SK-N-SH (cell line): ENCODE measurements around the gene CES5A. TPM values are rescaled to one million over a fixed set of nuclear protein-coding genes. Genes with fewer than 3 reads are reported as not detected.

Experiments used
- CTCF ChIA-PET: fragments of 300-600, 350-600 bp; formaldehyde crosslinking; extraction: SDS; loops from one replicate; lab custom pipeline; 2021; lab: Yijun Ruan, JAX
- POLR2A ChIA-PET: fragments of 350-600 bp; sonication (Branson Sonifier 250); formaldehyde crosslinking; extraction: SDS; loops from one replicate; lab custom pipeline; 2020; ENCODE audit warnings: antibody characterized with exemption, inconsistent platforms; lab: Yijun Ruan, JAX
- DNase-seq: peaks from one replicate; pipeline ENCODE4 v3.0.0; 2012
- H2AFZ ChIP-seq: fragments of 200-600 bp; sonication (generic); 2 replicates; pipeline ENCODE4 v1.8.1; 2016; ENCODE audit warnings: antibody characterized with exemption, mild to moderate bottlenecking, low read depth
- H3F3A ChIP-seq: fragments of 200-600 bp; sonication (generic); replicated peaks from 2 replicates; pipeline ENCODE3; 2016; ENCODE audit warnings: antibody characterized with exemption, mild to moderate bottlenecking; ENCODE audit not compliant: insufficient read depth
- H3K27ac ChIP-seq, 2 experiments: fragments of 200-500 bp in 1 of 2; fragments of 200-600 bp in 1 of 2; sonication (Bioruptor generic) in 1 of 2; sonication (generic), shearing (Covaris generic) in 1 of 2; 2 replicates each; pipeline versions ENCODE4 v1.5.1 to v1.6.1; 2014 to 2016; ENCODE audit warnings: low read depth in 2 of 2, inconsistent platforms in 1 of 2, low read length in 1 of 2, mild to moderate bottlenecking in 1 of 2, mixed read lengths in 1 of 2
- H3K27me3 ChIP-seq: fragments of 200-600 bp; sonication (generic), shearing (Covaris generic); 2 replicates; pipeline ENCODE4 v1.6.1; 2016; ENCODE audit warnings: mixed run types; ENCODE audit not compliant: insufficient read depth
- H3K36me3 ChIP-seq, 2 experiments: fragments of 200-500 bp in 1 of 2; fragments of 200-600 bp in 1 of 2; sonication (Bioruptor generic) in 1 of 2; sonication (generic) in 1 of 2; replicated peaks in 1 of 2; 2 replicates each; pipeline versions ENCODE3 to v1.5.1; 2014 to 2016; ENCODE audit warnings: low read length in 1 of 2, mild to moderate bottlenecking in 1 of 2; ENCODE audit not compliant: insufficient read depth in 2 of 2, control insufficient read depth in 1 of 2
- H3K4me1 ChIP-seq, 2 experiments: fragments of 200-500 bp in 1 of 2; fragments of 200-600 bp in 1 of 2; sonication (Bioruptor generic) in 1 of 2; sonication (generic), shearing (Covaris generic) in 1 of 2; 2 replicates each; pipeline versions ENCODE4 v1.5.1 to v1.6.1; 2014 to 2016; ENCODE audit warnings: low read depth in 1 of 2, low read length in 1 of 2, mixed run types in 1 of 2; ENCODE audit not compliant: insufficient read depth in 2 of 2, control insufficient read depth in 1 of 2
- H3K4me2 ChIP-seq: fragments of 200-600 bp; sonication (generic), shearing (Covaris generic); 2 replicates; pipeline ENCODE4 v1.6.1; 2017; ENCODE audit warnings: mixed run types
- H3K4me3 ChIP-seq, 2 experiments: fragments of 200-500 bp in 1 of 2; fragments of 200-600 bp in 1 of 2; sonication (Bioruptor generic) in 1 of 2; sonication (generic), shearing (Covaris generic) in 1 of 2; 2 replicates each; pipeline versions ENCODE4 v1.5.1 to v1.8.1; 2014 to 2016; ENCODE audit warnings: low read depth in 2 of 2, inconsistent platforms in 1 of 2, low read length in 1 of 2, mild to moderate bottlenecking in 1 of 2, mixed read lengths in 1 of 2, moderate library complexity in 1 of 2
- H3K79me2 ChIP-seq: fragments of 200-600 bp; sonication (generic); 2 replicates; pipeline ENCODE4 v1.8.1; 2017; ENCODE audit warnings: mild to moderate bottlenecking; ENCODE audit not compliant: insufficient read depth
- H3K9ac ChIP-seq: fragments of 200-600 bp; sonication (generic); 2 replicates; pipeline ENCODE4 v1.6.1; 2017; ENCODE audit warnings: mixed run types
- H3K9me2 ChIP-seq: fragments of 200-600 bp; sonication (generic); 2 replicates; pipeline ENCODE4 v1.6.1; 2017; ENCODE audit warnings: mixed run types
- H3K9me3 ChIP-seq: fragments of 200-600 bp; sonication (generic); 2 replicates; pipeline ENCODE4 v1.6.1; 2017; ENCODE audit warnings: mixed run types, mild to moderate bottlenecking, moderate library complexity
- H4K20me1 ChIP-seq: fragments of 200-600 bp; sonication (generic); 2 replicates; pipeline ENCODE4 v1.6.1; 2017; ENCODE audit warnings: mild to moderate bottlenecking, mixed run types; ENCODE audit not compliant: insufficient read depth
- CHD2 ChIP-seq: fragments of 150-350 bp; IDR thresholded peaks from 2 replicates; pipeline ENCODE4 v1.6.1; 2018; ENCODE audit warnings: low read length; ENCODE audit not compliant: partially characterized antibody
- ELF1 ChIP-seq: IDR thresholded peaks from 2 replicates; pipeline ENCODE4 v1.4.0; 2012
- EP300 ChIP-seq, 2 experiments: IDR thresholded peaks; 2 replicates each; pipeline versions ENCODE4 v1.4.0 to v1.6.1; 2012; ENCODE audit warnings: borderline replicate concordance in 1 of 2, low read depth in 1 of 2, low read length in 1 of 2
- EZH2phosphoT487 ChIP-seq: fragments of 200-600 bp; sonication (generic); IDR thresholded peaks from 2 replicates; pipeline ENCODE4 v1.6.1; 2017; ENCODE audit warnings: low read depth, mixed run types, mild to moderate bottlenecking, antibody characterized with exemption, moderate library complexity, borderline replicate concordance
- FOXM1 ChIP-seq: IDR thresholded peaks from 2 replicates; pipeline ENCODE4 v1.4.0; 2012; ENCODE audit warnings: low read depth, mild to moderate bottlenecking
- IRF3 ChIP-seq: fragments of 150-350 bp; IDR thresholded peaks from 2 replicates; pipeline ENCODE4 v1.6.1; 2016; ENCODE audit warnings: mild to moderate bottlenecking, low read depth, low read length
- JUND ChIP-seq: IDR thresholded peaks from 2 replicates; pipeline ENCODE4 v1.4.0; 2012
- MXI1 ChIP-seq: IDR thresholded peaks from 2 replicates; pipeline ENCODE4 v1.6.1; 2012; ENCODE audit warnings: mild to moderate bottlenecking, low read depth, low read length, improper control_type of control experiment
- NFIC ChIP-seq: IDR thresholded peaks from 2 replicates; pipeline ENCODE4 v1.4.0; 2012; ENCODE audit warnings: borderline replicate concordance
- RAD21 ChIP-seq: IDR thresholded peaks from 2 replicates; pipeline ENCODE4 v1.6.1; 2012; ENCODE audit warnings: mild to moderate bottlenecking, low read length
- RCOR1 ChIP-seq: fragments of 150-350 bp; IDR thresholded peaks from 2 replicates; pipeline ENCODE4 v1.6.1; 2017; ENCODE audit warnings: antibody characterized with exemption, low read length
- SMC3 ChIP-seq: IDR thresholded peaks from 2 replicates; pipeline ENCODE4 v1.6.1; 2012; ENCODE audit warnings: low read depth, low read length, improper control_type of control experiment
- TCF12 ChIP-seq: IDR thresholded peaks from 2 replicates; pipeline ENCODE4 v1.4.0; 2012
- USF2 ChIP-seq: fragments of 150-350 bp; IDR thresholded peaks from 2 replicates; pipeline ENCODE4 v1.6.1; 2017; ENCODE audit warnings: antibody characterized with exemption, low read length, low read depth, borderline replicate concordance
- WGBS: methylation state at CpG from one replicate; pipeline ENCODE4 v1.1.6; 2017; ENCODE audit warnings: low lambda C conversion rate; 5-methylcytosine and 5-hydroxymethylcytosine counted together
- polyA plus RNA-seq, 3 experiments: library from polyadenylated mRNA; depleted of rRNA; stranded (reverse); fragments of >200 nt; gene quantifications; 2 replicates each; pipeline ENCODE4 v1.2.3, GENCODE V29; 2012
- TF ChIP-seq, protein P1 (sequence below): IDR thresholded peaks from 2 replicates; pipeline ENCODE4; 2012
- TF ChIP-seq, protein P2 (sequence below): IDR thresholded peaks from 2 replicates; pipeline ENCODE4 v1.4.0; 2012; ENCODE audit warnings: low read depth, borderline replicate concordance

Gene CES5A
- polyA plus RNA-seq, 1 of the 3 experiments (the other 2 are of a cell fraction) = not detected

GRCh38 chr16:55876854-55877253 is 1.7 kb upstream of the CES5A start:
- Histone ChIP-seq H3K4me1 (no peaks in the 10 kb centered on the region), H4K20me1 (no peaks in the 10 kb centered on the region), H3K9me2 (no peaks in the 10 kb centered on the region), H3K27ac (no peak overlapping the region), H3K4me2 (no peak overlapping the region), H3K79me2 (no peaks in the 10 kb centered on the region), H3K9me3 (no peaks in the 10 kb centered on the region), H3K36me3 (no peaks in the 10 kb centered on the region), H3F3A (no peaks in the 10 kb centered on the region), H2AFZ (no peak overlapping the region), H3K4me3 (no peak overlapping the region), H3K9ac (no peak overlapping the region), H3K27me3 (no peaks in the 10 kb centered on the region)
- WGBS = 32% methylated on average over 3 of the region's 4 CpGs
- TF ChIP-seq IRF3 (no peak), RCOR1 (no peak), USF2 (no peak), SMC3 (no peak), EZH2phosphoT487 (no peak), NFIC (no peak), RAD21 (no peak), TCF12 (no peak), CHD2 (no peak), MXI1 (no peak), ELF1 (no peak), FOXM1 (no peak), JUND (no peak), EP300 (IDR thresholded peaks at IDR 0.05; ENCODE audit: borderline replicate concordance in 1 of 2, low read depth in 1 of 2, low read length in 1 of 2) (no peak)
- TF ChIP-seq, protein P1, sequence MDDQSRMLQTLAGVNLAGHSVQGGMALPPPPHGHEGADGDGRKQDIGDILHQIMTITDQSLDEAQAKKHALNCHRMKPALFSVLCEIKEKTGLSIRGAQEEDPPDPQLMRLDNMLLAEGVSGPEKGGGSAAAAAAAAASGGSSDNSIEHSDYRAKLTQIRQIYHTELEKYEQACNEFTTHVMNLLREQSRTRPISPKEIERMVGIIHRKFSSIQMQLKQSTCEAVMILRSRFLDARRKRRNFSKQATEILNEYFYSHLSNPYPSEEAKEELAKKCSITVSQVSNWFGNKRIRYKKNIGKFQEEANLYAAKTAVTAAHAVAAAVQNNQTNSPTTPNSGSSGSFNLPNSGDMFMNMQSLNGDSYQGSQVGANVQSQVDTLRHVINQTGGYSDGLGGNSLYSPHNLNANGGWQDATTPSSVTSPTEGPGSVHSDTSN = no peak
- TF ChIP-seq, protein P2, sequence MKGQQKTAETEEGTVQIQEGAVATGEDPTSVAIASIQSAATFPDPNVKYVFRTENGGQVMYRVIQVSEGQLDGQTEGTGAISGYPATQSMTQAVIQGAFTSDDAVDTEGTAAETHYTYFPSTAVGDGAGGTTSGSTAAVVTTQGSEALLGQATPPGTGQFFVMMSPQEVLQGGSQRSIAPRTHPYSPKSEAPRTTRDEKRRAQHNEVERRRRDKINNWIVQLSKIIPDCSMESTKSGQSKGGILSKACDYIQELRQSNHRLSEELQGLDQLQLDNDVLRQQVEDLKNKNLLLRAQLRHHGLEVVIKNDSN = no peak
- DNase-seq = no peak
- POLR2A ChIA-PET = no interaction called here
- CTCF ChIA-PET = interaction anchor here (0.8 to 1.4 kb wide), 2 partner anchors 15 to 30 kb away, joined by 3 to 5 read pairs; no protein-coding TSS in a partner anchor

DNA sequence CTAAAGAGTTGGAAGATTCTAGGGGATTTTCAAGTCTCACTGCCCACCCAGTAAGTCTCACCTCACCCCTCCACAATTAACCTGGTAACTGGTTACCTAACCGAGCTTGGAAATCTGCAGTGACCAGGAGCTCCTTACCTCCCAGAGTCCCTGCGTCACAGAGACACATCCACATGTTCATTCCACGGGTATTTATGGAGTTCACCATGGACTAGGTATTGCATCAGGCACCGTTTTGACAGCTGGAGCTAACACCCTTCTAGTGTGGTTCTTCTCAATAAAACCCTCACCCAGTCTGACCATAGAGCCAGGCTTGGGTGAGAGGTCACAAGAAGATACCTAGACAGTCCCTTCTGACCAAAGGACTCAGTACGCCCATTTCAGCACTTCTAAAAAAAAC is 2.1 kb downstream of the CES5A start:
- Histone ChIP-seq H4K20me1 (no peaks in the 10 kb centered on the region), H2AFZ (no peak overlapping the region), H3K9me2 (no peaks in the 10 kb centered on the region), H3K4me1 (no peaks in the 10 kb centered on the region), H3K27ac (no peak overlapping the region), H3K27me3 (no peaks in the 10 kb centered on the region)
- no peak for DNase-seq
- POLR2A ChIA-PET = no interaction called here
- WGBS = 43% methylated on average over 5 of the region's 5 CpGs
- no peak for TF ChIP-seq EP300 (IDR thresholded peaks at IDR 0.05; ENCODE audit: borderline replicate concordance in 1 of 2, low read depth in 1 of 2, low read length in 1 of 2)
- TF ChIP-seq, all 33 proteins: peak for 0
- CTCF ChIA-PET = interaction anchor here (1.4 to 1.8 kb wide), 2 partner anchors 12 to 161 kb away, joined by 4 read pairs; no protein-coding TSS in a partner anchor
- Histone ChIP-seq H3K36me3 (no peaks in the 10 kb centered on the region), H3F3A (no peaks in the 10 kb centered on the region), H3K9ac (no peak overlapping the region), H3K79me2 (no peaks in the 10 kb centered on the region), H3K9me3 (no peaks in the 10 kb centered on the region), H3K4me3 (no peak overlapping the region), H3K4me2 (no peak overlapping the region)
